ENCODE measurements around the gene UQCRFS1.
"Not testable (repeated sequence)": the region's sequence is repeated elsewhere in the genome, so short reads cannot be mapped to it uniquely, and the experiment has no call there.

The UQCRFS1 gene

DNA sequence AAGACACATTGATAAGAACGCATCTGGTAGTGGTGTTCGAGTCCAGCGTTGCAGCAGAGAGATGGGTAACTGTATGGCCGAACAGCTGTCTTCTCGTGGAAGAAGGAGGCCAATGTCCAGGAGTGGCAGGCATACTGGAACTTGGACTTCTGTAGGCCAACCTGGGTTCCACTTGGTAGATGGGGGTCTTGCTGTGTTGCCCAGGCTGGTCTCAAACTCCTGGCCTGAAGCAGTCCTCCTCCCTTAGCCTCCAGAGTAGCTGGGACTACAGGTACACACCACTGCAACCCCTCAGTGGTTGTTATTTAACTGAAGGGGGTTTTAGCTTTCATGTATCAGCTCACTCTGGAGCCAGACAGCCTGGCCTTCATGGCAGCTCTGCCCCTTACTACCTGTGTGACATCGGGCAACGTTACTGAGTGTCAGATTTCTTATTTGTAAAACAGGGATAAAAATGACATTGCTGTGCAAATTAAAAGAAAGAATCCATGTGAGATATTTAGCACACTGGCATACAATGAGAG is 2.4 kb upstream of the UQCRFS1 start:
- DNase-seq (ENCODE audit: low read depth in 2 of 2) = no peak

DNA sequence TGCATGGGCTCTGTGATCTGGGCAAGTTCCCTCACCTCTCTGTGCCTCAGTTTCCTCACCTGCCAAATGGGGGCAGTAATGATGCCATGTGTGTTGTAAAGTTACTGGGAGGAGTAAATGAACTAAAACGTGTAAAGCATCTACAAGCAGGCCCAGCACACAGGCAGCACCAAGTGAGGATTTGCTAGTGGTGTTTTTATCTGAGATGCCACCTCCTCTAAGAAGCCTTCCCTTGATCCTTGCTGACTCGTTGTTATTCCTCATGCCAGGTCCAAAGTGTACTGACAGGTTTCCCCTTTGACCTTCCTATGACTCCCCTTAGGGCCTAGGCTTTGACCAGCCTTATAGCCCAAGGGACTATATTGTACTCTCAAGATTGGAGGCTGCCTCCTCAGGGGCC is 1.5 kb upstream of the UQCRFS1 start:
- no peak for DNase-seq (ENCODE audit: low read depth in 2 of 2)

DNA sequence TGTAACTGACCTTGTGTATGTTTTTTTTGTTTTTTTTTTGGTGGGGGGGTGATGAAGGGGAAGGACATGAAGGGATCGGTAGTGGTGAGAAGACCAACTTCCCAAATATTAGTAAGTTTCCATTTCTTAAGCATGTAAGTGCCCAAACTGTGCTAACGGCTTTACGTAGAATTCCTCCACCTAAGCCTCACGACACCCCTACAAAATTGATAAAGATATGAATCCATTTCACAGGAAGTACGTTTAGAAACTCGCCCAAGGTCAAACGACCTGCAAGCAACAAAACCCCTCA is 649 bp downstream of the UQCRFS1 start:
- DNase-seq (ENCODE audit: low read depth in 2 of 2) = no peak

- DNase-seq (ENCODE audit: low read depth in 2 of 2) = no peak
Observed at GRCh38 chr19:29211562-29212355, 1.2 kb downstream of the UQCRFS1 start.

DNA sequence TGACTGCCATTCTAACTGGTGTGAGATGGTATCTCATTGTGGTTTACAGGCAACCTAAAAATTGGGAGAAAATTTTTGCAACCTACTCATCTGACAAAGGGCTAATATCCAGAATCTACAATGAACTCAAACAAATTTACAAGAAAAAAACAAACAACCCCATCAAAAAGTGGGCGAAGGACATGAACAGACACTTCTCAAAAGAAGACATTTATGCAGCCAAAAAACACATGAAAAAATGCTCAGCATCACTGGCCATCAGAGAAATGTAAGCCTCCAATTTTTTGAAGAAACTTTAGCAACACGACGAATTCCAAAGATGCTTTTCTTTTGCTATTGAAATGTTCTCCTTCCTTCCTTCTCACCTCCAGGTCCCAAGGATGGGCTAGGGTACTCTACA is 1.9 kb downstream of the UQCRFS1 start:
- not testable (repeated sequence) for DNase-seq (ENCODE audit: low read depth in 2 of 2)

DNA sequence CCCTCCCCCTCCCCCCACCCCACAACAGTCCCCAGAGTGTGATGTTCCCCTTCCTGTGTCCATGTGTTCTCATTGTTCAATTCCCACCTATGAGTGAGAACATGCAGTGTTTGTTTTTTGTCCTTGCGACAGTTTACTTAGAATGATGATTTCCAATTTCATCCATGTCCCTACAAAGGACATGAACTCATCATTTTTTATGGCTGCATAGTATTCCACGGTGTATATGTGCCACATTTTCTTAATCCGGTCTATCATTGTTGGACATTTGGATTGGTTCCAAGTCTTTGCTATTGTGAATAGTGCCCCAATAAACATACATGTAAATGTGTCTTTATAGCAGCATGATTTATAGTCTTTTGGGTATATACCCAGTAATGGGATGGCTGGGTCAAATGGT is 2.4 kb downstream of the UQCRFS1 start:
- DNase-seq (ENCODE audit: low read depth in 2 of 2) = not testable (repeated sequence)

DNA sequence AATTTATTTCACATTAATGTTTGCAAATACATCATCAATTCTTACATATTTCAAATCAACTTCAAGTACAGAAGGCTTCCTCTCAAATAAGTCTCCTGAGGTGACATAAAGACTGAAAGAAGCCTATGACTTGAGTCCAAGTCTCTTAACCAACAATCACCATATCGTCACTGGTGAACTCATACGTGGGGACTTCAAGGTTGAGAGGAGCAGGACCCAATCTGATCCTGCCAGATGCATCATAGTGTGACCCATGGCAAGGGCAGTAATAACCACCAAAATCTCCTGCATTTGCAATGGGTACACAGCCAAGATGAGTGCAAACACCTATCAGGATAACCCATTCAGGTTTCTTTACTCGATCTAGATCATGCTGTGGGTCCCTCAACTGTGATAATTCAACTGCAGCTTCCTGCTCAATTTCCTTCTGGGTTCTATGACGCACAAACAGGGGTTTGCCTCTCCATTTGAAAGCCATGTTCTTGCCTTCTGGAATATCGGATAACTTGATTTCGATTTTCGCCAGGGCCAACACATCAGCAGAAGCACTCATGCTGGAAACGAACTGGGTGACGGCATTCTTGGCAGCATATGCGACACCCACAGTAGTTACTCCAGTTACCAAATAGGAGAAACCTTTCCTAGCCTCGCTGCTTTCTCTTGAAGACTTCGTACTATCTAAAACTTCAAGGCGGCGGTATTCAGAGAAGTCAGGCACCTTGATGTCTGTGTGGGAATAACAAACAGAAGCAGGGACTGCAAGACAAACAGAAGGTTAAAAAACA is 5.4 kb downstream of the UQCRFS1 start:
- DNase-seq (ENCODE audit: low read depth in 2 of 2) = not testable (repeated sequence)

- no peak for DNase-seq (ENCODE audit: low read depth in 2 of 2)
Observed at GRCh38 chr19:29206453-29206852, 6.5 kb downstream of the UQCRFS1 start.

DNA sequence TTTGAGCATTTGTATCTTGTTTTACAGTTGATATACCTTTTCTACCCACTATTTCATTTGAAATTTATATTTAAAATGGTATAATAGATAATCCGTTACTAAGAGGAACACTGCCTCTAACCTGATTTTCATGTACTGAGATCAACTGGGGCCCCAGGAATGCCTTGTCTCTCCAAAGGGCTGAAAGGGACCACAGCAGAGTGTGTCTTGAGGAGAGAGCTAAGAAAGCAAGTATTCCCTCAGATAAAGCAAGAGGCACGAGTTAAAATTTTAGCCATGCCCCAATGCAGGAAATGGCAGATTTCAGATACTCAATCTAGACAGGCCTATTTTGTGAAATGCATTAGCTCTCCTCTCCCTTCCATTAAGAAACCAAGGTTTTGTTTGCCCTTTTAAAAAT is 10.7 kb downstream of the UQCRFS1 start:
- no peak for DNase-seq (ENCODE audit: low read depth in 2 of 2)

- DNase-seq (ENCODE audit: low read depth in 2 of 2) = no peak
Observed at GRCh38 chr19:29201855-29202254, 11.1 kb downstream of the UQCRFS1 start.

DNA sequence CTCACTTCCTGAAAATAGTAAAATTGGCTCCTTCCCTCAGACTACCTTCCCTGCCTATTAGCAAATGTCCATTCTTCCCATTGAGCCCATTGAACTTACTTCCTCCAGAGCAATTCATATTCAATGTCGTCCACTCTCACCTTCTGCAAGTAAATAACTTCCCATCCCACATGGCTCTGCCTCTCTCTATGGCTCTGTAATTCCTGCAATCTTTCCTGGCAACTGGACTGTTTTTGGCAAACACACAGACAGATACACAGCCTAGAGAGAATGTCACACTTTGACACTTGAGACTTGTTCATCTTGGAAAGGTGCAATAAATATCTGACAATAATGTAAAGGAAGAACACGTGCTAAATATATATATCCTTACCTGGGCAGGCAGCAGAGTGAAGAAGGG is 18.3 kb downstream of the UQCRFS1 start:
- DNase-seq (ENCODE audit: low read depth in 2 of 2) = no peak

GRCh38 chr19:29193155-29193554 is 19.8 kb downstream of the UQCRFS1 start:
- no peak for DNase-seq (ENCODE audit: low read depth in 2 of 2)

DNA sequence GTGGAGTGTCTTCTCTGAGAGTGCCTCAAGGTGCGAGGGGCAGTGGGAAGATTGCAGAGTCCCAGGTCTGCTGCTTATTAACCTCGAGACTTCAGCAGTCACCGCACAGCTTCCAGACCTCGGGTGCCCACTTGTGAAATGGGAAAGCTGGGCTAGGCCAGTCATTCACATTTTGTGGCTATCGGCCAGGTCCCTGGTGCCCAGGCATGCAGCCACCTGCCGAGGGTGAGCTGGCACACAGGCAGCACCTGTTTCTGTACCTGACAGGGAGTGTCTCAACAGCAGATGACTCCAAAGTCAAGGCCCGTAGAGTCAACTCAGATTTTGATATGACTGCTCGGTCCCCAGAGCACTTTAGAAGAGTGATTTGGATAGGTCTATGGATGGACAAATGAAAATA is 21.9 kb downstream of the UQCRFS1 start:
- no peak for DNase-seq (ENCODE audit: low read depth in 2 of 2)

DNA sequence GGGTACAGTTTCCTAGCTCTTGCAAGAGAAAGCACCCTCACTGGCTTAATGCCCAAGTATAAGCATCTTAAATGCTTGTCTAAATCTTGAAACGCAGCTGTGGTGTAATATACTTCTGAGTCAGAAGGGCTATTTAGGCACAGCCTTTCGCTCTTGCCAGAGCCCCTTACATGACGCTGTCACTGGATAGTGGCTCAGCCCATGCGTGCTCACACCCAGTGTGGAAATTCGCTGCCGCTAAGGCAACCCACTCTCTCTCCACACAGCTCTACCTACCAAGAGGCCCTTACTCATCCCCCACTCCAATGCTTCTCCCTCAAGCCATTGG is 24.0 kb downstream of the UQCRFS1 start:
- DNase-seq (ENCODE audit: low read depth in 2 of 2) = no peak

- DNase-seq (ENCODE audit: low read depth in 2 of 2) = no peak
Observed at GRCh38 chr19:29188289-29189032, 24.5 kb downstream of the UQCRFS1 start.

DNA sequence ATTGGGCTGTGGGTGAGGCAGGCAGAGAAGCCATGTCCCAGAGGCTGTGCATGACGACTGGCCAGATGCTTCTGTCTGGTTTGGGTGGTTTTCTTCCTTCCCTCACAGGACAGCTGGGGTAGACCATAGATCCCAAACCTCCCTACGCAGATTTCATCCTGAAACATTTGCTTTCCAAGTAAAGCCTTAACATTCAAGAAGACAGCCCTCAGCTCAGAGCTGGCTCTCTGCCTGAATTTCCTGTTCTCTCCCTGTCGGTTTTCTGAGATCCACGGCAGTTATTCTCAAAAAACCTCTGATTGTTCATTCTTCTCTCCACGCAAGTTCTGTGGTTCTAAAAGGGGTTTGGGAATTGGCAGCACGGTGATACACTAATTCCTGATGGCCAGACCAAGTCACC is 25.3 kb downstream of the UQCRFS1 start:
- DNase-seq (ENCODE audit: low read depth in 2 of 2) = no peak

DNA sequence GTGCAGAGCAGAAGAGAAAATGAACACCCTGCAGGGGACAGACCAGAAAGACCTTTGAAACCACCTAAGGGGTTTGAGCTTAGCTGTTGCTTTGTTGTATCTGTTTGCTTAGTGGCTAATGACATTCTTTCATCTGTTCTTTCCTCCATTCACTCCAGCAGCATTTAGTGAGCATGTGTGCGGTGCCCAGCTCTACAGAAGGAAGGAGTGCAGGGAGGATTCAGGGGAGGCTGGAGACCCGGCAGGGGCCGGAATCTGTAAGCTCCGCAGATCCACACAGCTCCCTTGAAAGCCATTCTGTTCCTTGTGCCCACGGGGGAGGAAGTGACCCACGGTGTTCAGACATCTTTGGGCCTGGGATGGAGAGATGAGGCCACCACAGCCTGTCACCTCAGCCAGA is 27.5 kb downstream of the UQCRFS1 start:
- no peak for DNase-seq (ENCODE audit: low read depth in 2 of 2)

DNA sequence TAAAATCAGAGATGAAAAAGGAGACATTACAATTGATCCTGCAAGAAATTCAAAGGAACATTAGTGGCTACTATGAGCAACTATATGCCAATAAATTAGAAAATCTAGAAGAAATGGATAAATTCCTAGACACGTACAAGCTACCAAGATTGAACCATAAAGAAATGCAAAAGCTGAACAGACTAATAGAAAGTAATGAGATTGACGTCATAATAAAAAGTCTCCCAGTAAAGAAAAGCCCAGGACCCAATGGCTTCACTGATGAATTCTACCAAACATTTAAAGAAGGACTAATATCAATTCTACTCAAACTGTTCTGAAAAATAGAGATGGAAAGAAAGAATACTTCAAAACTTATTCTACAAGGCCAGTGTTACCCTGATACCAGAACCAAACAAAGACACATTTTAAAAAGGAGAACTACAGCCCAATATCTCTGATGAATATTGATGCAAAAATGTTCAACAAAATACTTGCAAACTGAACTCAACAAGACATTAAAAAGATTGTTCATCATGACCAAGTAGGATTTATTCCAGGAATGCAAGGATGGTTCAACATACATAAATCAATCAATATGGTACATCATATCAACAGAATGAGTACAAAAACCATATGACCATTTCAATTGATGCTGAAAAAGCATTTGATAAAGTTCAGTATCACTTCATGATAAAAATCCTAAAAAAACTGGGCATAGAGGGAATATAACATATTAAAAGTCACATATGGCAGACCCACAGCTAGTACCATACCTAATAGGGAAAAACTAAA is 35.8 kb downstream of the UQCRFS1 start:
- DNase-seq (ENCODE audit: low read depth in 2 of 2) = no peak

- DNase-seq (ENCODE audit: low read depth in 2 of 2) = no peak
Observed at GRCh38 chr19:29173896-29174295, 39.1 kb downstream of the UQCRFS1 start.

GRCh38 chr19:29172302-29172701 is 40.6 kb downstream of the UQCRFS1 start:
- DNase-seq (ENCODE audit: low read depth in 2 of 2) = no peak

GRCh38 chr19:29171525-29171924 is 41.4 kb downstream of the UQCRFS1 start:
- DNase-seq (ENCODE audit: low read depth in 2 of 2) = no peak

- DNase-seq (ENCODE audit: low read depth in 2 of 2) = no peak
Observed at GRCh38 chr19:29170554-29170953, 42.4 kb downstream of the UQCRFS1 start.

All from stimulated activated CD8-positive, alpha-beta memory T cell treated with anti-CD3 and anti-CD28 coated beads, Interleukin-7, amount 100 ng/mL, for 1 hour (primary cell).